IPS-NIHi7 (cell line): Measurements from ENCODE around the gene APBA1.

ENCODE experiments used
- DNase-seq: peaks from one replicate; pipeline ENCODE4 v3.0.0; 2012; ENCODE audit warnings: mixed read lengths; ENCODE audit errors: extremely low spot score

Gene APBA1

DNA sequence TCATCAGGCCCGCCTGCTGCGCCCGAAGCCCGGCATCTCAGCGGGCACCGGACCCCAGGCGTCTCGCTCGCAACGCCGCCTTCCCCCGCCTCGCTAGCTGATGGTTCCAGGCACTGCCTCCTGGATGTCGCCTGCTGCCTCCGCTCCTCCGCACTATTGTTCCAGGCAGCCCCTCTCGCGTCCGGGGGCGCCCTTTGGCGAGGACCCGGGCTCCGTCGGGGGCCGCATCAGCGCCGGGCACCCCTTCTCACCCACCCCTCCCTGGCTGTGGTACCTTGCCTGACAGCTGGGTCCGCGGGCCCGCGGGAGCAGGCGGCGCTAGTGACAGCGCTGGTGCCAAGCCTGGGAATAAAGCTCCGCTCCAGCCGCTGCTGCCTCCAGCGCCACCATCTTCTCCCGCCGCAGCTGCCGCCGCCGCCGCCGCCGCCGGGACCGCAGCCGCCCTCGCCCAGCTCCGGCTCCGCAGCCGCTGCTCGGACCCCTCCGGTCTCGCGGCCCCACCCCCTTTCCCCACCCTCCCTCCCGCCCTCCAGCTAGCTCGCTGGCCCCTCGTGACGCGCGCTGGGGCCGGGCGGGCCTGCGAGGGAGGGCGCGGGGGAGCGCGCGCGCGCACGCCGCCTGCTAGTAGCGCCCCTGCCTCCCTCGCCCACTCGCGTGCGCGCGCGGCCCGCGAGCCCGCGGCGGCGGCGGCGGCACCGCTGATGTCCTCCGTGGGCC lies at the start of gene APBA1:
TSS of gene APBA1 (minus strand) at position 493 of the 717 bp plus-strand sequence.
- peak; percentile 50 for DNase-seq

DNA sequence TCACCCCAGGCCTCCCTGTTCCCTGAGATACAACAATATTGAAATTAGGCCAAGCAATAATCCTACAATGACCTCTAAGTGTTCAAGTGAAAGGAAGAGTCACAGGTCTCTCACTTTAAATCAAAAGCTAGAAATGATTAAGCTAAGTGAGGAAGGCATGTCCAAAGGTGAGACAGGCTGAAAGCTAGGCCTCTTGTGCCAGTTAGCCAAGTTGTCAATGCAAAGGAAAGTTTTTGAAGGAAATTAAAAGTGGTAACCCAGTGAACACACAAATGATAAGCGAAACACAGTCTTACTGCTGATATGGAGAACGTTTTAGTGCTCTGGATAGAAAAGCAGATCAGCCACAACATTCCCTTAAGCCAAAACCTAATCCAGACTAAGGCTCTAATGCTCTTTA lies 47.8 kb upstream of the APBA1 start:
- no peak for DNase-seq

DNA sequence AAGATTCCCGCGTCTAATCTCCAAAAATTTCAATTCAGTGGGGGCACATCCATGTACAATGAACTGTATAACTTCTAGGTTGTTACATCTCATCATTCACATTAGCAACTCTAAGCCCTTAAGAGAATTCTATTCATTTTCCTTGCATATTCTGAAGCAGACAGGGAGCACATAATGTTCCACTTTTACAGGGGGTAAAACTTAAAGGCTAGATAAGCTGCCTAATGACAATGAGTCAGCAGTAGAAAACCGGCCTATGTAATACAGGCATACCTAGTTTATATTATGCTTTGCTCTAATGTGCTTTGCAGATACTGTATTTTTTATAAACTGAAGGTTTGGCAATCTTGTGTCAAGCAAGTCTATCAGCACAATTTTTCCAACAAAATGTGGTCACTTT lies 47.2 kb upstream of the APBA1 start:
- no peak for DNase-seq

DNA sequence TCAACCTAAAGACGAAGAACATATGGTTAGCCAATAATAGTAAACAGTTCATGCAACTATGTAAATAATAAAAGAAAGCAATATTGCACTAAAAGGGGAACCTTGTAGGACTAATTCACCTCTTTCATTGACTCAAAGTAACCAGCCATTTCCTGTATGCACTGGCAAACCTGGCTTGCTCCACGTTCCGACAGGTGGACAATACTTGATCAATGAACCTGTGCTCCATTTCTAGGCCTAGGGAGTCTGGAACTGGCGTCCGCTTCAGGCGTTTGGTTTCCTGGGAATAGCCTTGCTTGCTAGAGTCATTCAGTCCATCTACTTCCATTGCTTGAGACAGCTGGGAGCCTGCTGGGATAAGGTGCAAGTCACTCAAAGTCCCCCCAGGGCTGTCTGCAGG lies 46.0 kb upstream of the APBA1 start:
- no peak for DNase-seq

DNA sequence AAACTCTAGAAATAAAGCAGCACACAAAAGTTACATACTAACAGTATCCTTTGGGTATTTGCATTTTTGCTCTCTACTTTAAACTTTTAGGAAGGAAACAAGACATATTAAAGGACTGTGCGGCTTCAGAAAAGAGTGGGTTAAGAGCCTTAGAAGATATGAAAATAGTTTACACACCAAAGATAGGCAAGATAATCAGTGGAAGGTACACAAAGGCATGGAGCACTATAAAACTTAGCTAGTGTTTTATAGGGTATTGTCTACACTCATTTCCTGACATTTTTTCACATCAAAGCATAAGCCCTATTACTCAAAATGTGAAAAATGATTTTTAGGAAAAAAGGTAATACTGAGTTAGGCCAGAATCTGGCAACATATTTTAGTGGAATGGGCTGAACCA lies 43.7 kb upstream of the APBA1 start:
- no peak for DNase-seq

DNA sequence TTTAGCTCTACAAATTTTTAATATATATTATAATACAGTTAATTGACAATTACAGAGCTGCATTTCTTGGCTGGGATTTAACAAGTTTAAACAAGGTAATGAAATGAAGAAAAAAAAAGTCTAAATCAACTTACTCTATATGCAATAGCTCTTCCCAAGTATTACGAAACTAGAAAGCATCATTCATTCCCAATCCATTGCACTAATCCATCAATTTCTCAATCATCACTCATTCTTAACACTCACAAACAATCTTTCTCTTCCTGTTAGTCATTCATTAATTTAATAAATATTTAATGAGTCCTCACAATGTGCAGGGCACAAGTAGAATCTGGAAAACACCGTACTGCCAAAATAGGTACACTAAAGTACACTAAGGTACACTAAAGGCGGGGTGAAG lies 42.9 kb upstream of the APBA1 start:
- no peak for DNase-seq

DNA sequence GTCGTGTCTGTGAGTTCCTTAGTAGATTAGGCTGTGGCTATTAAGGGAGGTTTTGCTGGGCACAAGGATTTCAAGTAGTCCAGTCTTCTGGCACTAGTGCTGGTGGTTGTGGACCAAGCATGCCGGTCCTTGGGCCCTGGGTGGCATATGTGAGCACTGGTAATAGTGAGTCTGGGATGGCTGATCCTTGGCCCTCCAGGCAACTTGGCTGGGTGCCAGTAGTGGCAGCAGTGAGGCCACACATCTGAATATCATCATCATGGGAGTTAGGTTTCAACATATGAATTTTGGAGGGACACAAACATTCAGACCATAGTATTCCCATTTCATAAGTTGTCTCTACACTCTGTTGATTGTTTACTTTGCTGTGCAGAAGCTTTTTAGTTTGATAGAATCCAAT lies 25.3 kb upstream of the APBA1 start:
- DNase-seq, result no peak

DNA sequence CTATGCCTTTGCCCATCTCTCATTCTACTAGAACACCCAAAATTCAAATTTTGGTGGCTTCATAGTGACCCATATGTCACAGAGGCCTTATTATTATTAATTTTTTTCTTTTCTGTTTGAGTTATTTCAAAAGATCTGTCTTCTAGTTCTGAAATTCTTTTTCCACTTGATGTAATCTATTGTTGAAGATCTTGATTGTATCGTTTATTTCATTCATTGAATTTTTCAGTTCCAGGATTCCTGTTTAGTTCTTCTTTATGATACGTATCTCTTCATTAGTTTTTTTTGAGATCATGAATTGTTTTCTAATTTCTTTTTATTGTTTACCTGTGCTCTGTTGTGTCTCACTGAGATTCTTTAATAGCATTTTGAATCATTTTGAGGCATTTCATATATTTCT lies 24.6 kb upstream of the APBA1 start:
- DNase-seq, result no peak

DNA sequence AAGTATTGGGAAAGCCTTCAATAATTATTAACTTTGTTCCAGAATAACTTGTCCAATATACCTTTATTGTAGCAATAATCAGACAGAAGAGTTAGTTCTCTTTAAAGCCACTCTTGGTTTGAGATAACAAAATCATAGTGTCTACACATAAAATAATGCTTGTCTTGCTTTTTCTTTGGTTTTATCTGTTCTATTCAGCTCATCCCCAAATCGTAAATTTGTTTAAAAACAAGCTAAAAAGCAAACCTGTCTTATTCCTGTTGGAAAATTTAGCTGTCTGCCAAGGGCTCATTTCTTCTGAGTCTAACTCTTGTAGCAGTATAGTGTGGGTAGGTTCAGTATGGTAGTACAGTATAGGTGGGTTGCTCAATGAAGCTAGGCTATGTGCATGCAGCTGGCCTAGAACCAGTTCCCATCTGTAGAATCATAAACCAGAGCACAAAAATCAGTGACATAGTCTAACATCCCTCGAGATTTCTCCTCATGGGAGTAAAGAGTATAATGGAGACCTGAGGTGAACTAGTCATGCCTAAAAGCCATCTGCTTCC lies 17.9 kb upstream of the APBA1 start:
- DNase-seq, result no peak

DNA sequence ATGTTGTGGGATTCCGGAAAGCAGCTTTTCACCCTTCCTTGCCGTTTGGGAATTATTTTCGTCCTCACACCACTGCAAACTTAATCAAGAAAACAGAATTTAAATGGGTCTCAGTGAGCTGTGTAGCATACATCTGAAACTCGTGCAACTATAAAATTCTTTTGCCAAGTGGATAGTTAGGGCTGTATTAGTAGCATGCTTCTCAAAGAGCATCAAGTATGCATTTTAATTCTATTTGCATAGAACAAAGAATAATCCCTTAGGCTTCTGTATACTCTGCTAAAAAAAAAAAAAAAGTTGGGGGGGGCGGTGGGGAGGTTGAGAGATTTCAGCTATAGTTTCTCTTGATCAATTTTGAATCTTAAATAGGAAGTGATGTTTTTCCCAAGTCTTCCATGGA lies 11.8 kb upstream of the APBA1 start:
- DNase-seq, result no peak

DNA sequence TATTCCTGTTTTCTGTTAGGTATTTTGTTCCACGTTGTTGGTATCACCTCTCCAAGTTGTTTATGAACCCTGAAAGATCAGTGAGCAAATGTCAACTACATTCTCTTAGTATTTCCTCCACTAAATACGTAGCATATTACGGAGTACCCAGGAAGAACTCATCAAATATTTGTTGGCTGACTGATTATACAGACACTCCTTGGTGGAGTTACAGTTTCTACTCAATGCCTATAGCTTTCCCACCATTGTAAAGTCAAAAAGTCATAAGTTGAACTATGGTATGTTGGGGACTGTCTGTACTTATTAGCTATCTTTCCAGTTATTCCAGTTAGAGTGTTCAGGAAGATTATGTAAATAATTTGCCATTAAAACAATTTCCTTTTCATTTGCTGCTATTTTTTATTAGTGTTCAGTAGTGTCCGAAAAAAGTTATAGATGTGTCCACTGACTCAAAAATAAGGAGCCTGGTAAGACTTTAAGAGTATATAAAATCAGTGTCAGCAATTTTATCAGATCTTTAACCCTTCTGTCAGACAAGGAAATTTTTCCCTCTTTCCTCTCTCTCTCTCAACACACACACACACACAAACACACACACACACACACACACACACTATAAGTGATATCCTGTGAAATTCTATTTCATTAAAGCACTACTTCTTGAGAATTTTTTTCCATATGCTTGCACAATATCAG lies 6.8 kb upstream of the APBA1 start:
- DNase-seq, result no peak

DNA sequence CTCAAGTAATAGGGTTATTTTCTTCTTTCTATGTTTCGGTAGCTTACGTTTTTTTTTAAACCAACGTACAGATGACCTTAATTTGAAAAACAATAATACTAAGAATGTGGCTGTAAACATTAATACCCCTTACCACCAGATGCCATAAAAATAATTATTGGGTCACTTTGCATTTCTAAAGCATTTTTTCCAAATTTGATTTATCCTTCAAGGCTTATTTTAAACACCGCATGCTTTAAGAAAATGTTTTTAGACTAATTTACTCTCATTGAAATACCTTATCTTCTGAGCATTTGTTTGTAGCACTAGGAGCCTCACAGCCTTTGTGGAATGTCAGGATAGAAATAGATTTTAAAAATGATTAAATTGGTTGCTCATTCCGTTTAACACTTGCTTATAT lies 5.8 kb upstream of the APBA1 start:
- no peak for DNase-seq

DNA sequence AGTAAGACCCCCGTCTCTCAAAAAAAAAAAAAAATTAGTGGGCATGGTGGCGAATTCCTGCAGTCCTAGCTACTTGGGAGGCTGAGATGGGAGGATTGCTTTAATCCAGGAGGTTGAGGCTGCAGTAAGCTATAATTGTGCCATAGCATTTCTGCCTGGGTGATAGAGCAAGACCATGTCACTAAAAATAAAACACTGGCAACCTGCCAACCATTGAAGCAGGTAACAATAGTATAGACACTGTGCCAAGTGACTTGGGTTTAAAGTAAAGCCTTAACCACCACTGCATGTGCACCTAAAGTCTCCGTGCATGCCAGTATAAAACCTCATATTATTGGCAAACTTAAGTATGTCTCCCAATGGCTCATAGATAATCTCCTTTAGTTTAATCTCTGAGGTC lies 3.4 kb upstream of the APBA1 start:
- no peak for DNase-seq

DNA sequence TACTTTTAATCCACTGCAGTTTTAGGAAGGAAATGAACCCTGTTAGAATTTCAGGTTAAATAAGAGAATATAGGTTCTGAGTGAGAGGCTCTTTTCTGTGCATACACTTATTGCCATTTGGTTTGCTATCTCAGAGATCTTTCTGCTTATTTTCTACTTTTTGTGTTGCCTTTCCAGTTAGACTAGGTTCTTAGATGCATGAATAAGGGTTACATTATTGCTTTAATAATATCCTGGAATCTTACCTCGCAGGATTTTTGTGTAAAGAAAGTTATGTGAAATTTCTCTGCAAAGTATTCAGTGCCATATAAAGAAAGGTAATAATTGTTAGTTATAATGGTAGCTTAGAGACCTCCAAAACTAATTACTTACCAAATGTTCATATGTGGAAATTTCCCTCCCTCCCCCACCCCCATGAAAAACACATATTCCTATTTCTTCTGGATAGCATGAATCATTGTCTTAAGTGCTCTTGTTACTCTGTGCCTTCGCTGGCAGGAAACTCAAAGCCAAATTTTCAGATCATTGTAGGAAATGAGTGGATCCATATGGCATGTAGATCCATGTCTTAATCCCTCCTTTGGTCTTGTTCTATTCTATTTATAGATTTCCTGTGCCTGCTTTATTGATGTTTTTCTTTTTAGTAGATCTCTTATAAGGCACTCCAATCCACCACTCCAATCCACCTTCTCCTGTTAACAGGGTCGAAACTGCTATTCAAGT lies 2.7 kb upstream of the APBA1 start:
- DNase-seq, result no peak

DNA sequence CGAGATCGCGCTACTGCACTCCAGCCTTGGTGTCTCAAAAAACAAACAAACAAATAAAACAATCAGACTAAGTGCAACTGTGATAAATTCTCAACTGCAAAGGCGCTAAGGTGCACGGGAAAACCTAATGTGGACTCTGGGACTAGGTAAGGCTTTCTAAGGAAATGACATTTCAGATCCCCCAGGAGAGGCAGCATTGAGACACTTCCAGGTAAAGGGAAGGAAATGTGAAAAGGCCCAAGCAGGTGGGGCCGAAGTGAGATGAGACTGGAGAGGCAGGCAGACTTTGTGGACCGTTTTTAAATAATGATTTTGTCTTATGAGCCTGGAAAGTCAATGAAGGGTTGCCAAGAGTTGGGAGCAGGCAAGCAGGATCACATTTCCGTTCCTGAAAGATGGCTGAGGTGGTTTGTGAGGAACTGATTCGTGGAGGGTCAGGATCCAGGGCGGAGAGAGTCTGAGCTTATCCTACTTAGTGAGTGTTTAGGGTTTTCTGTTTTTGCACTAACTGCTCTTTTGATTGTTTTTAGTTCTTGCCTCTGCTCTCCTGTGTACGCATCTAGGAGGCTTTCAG lies 2.0 kb upstream of the APBA1 start:
- peak; percentile 62 for DNase-seq

DNA sequence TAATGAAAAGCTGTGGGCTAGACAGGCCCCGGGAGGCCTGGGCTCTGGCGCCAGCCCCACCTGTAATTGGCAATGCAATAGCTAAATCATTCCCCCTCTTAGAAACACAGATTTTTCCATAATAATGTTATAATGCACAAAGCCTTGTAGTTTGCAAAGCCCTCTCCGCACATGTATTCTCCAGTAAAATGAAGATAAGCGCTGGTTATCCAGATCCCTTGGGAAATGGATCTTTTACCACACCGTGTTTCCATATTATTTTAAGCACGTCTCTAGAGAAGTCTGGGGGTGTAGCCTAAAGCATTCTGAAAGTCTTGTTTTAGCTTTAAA lies 1.1 kb upstream of the APBA1 start:
- no peak for DNase-seq

DNA sequence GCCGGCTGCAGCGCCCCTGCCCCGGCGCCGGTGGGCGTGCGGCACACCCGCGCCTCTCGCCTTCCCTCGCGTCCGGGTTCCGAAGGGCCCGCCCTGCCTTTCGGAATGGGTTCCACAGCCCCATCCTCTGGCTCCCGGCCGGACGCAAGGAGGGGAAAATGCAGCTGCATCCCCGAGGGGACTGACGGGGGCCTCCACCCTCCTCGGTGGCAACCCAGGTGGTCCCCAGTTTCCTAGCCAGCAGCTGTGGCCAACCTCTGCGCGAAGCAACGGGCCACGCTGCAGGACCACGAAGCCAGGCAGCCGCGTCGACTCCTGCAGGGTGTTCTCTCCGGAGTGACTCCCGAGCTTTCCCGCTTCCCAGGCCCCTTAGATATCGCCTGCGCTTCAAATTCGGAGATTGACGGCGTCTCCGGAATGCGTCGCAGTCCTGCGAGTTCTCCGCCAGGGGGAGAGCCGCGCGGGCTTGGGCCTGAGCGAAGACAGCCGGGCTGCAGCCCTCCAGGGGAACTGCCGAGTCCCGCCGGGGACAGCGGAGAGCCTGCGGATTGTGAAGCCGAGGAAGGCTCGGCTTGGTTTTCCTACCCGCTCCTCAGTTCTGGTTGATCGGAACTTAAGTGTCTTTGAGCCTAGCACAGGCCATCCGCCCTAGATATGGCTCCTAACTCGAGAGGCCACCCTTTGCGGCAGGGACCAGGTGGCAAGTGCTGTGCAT lies 582 bp upstream of the APBA1 start:
- DNase-seq, result peak; percentile 91

DNA sequence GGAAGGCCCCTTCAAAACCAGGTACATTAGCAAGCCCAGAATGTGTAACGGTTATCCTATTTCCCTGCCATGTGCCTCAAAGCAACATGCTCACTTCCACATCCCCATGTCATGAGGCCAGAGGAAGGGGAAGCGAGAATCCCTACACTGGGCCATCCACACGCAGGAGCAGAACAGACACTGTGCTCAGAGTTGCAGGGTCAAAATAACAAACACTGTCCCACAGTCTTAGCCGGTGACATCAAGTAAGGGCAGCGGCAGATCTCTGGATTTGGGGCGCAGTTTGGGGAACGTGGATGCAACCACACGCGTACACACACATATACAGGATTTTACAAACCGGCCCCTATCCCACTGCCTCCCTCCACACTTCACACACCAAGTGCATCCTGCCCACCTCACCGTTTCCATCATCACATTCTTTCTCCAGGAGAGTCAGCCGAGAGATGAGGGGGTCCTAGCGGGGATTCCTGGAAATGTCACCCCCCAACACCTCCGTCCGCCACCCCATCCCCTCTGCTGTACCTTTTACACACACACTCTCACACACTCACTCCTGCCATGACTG lies 776 bp downstream of the APBA1 start:
- no peak for DNase-seq

DNA sequence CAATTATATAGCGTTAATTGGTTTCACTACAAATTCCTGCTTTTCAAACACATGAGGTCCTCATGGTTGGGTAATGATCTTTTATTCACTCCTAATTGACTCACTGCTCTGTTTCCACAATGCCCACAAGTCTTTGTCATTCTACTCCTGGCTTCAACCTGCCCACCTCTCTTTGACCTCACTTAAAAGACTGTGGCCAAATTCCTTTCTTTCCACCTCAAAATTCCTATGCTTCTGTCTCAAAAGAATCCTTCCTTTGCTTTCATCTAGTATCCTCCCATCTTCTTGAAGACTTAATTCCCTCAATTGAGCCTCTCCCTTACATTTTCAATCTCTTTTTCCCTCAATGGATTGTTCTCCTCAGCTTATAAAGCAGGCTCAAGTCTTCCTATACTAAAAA lies 4.9 kb downstream of the APBA1 start:
- peak; percentile 29 for DNase-seq

DNA sequence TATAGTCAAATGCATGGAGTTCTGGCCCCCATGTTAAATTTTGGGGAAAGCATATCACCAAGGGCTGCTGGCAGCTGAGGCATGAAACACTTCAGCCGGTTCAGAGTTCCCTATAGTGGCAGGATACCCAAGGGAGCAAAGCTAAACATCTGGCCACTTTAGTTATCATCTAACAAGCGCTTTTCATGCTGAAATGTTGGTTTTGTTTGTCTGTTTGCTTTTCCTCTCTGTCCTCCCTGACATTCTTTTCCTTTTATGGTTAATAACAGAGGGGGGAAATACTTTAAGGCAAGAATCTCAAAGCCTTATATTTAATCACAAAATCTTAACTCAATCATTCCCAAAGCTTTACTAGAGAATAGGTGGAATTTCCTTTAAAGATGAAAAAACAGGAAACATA lies 11.9 kb downstream of the APBA1 start:
- no peak for DNase-seq

DNA sequence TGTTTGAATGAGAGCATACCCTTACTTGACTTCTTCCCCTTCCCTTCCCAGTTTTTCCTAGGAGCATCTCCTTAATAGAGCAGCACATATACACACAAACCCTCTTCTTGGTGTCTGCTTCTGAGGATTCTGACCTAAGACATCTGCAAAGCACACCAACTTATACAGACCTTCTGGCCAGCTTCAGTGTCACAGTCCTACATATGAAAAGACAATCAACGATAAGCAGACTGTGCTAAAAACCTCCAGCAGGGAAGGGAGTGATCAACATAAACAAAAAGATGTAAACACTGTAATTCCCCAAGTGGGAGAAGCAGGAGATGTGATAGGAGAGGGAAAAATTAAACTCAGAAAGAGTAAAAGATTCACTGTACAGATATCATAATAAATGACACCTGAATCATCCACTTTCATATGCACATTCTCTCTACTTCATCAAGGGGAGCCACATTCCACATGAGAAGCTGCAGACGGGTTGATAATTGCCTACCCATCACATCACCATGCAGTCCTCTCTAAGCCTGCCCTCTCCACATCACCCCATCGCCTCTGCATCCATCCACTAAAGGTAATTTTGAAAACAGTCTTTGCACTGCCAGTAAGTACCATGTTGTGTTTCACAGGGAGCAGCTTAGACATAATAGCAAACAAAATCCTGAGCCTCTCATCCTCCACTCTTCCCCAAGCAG lies 13.0 kb downstream of the APBA1 start:
- DNase-seq, result no peak
